GM06990 (cell line): ENCODE data around the gene CELSR2.
"Not testable (repeated sequence)": the region's sequence is repeated elsewhere in the genome, so short reads cannot be mapped to it uniquely, and the experiment has no call there.

ENCODE experiments used
- DNase-seq: peaks from one replicate; pipeline ENCODE4 v3.0.0-alpha.2; 2011; ENCODE audit not compliant: insufficient read length; ENCODE audit errors: extremely low read depth
- H3K27me3 ChIP-seq: replicated peaks from 2 replicates; pipeline ENCODE4 v1.6.0; 2011; ENCODE audit warnings: low read length; ENCODE audit not compliant: control insufficient read depth, insufficient read depth
- H3K36me3 ChIP-seq: 2 replicates; pipeline ENCODE4 v1.5.1; 2011; ENCODE audit warnings: low read length; ENCODE audit not compliant: control insufficient read depth, insufficient read depth
- H3K4me3 ChIP-seq: replicated peaks from 2 replicates; pipeline ENCODE4 v1.5.1; 2011; ENCODE audit warnings: low read depth, mild to moderate bottlenecking, control low read depth, low read length
- TF ChIP-seq, protein P1 (sequence below): IDR thresholded peaks from 2 replicates; pipeline ENCODE4 v1.5.1; 2011; ENCODE audit warnings: low read length, control low read depth, mild to moderate bottlenecking, inconsistent platforms; ENCODE audit not compliant: insufficient read depth, poor library complexity, severe bottlenecking

Gene CELSR2

GRCh38 chr1:109280862-109281261, 31.5 kb downstream of the CELSR2 start:
- Histone ChIP-seq H3K27me3 (no peaks in the 10 kb centered on the region), H3K36me3 (no peaks in the 10 kb centered on the region), H3K4me3 (no peak overlapping the region)
- DNase-seq, result no peak
- TF ChIP-seq, protein P1, sequence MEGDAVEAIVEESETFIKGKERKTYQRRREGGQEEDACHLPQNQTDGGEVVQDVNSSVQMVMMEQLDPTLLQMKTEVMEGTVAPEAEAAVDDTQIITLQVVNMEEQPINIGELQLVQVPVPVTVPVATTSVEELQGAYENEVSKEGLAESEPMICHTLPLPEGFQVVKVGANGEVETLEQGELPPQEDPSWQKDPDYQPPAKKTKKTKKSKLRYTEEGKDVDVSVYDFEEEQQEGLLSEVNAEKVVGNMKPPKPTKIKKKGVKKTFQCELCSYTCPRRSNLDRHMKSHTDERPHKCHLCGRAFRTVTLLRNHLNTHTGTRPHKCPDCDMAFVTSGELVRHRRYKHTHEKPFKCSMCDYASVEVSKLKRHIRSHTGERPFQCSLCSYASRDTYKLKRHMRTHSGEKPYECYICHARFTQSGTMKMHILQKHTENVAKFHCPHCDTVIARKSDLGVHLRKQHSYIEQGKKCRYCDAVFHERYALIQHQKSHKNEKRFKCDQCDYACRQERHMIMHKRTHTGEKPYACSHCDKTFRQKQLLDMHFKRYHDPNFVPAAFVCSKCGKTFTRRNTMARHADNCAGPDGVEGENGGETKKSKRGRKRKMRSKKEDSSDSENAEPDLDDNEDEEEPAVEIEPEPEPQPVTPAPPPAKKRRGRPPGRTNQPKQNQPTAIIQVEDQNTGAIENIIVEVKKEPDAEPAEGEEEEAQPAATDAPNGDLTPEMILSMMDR, result no peak

- H3K27me3 ChIP-seq, result no peaks in the 10 kb centered on the region
- peak overlapping the region; percentile 85 for H3K4me3 ChIP-seq
- TF ChIP-seq, protein P1, result no peak
- DNase-seq, result no peak
- H3K36me3 ChIP-seq, result no peaks in the 10 kb centered on the region
Measured at GRCh38 chr1:109281680-109282496, 32.5 kb downstream of the CELSR2 start.

GRCh38 chr1:109282497-109282951, 33.2 kb downstream of the CELSR2 start:
- DNase-seq, result no peak
- Histone ChIP-seq H3K4me3 (peak overlapping the region; percentile 85), H3K27me3 (no peaks in the 10 kb centered on the region), H3K36me3 (no peaks in the 10 kb centered on the region)
- TF ChIP-seq, protein P1, result no peak

DNA sequence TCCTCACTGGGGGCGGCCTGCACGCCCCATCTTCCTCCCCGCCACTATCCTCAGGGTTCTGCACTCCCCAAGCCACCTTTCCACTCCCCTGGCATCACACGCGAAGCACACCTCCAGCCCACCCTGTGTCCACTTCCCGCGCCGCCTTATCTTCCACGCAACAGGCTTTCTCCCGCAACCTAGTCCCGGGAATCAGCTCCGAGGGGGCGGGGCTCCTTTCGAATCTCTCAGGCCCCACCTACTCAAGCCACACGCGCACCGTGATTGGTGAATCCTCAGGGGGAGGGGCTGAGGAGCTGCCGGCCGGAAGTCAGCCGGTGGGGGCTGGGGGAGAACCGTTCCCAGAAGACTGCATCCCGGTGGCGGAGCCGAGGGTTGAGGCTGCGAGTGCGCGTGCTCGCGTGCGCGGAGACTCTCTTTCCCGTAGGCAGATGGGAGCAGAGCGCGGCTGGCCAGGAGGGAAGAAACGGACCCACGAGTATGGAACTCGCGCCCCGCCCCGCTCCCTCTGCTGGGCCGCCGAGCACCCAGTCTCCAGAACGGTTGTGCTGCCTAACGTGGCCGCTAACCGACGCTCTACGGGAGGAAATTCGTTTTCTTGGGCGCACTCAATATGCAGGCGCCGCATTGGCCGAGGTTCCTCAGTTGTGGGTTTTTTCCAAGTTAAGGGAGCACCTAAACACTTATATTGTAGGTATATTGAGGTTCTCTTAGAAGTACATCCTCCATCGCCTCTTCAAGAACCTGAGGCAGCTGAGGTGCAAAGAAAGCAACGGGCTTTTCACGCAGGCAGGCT, 33.8 kb downstream of the CELSR2 start, which contains the start of gene PSRC1:
Gene PSRC1, minus strand, starts transcription at position 194 of the 796 bp plus-strand sequence.
- DNase-seq, result peak; percentile 89
- H3K36me3 ChIP-seq, result no peaks in the 10 kb centered on the region
- peak within 1 kb of the TSS; percentile 85 for H3K4me3 ChIP-seq
- TF ChIP-seq, protein P1, result peak; percentile 67
- no peaks in the 10 kb centered on the region for H3K27me3 ChIP-seq

DNA sequence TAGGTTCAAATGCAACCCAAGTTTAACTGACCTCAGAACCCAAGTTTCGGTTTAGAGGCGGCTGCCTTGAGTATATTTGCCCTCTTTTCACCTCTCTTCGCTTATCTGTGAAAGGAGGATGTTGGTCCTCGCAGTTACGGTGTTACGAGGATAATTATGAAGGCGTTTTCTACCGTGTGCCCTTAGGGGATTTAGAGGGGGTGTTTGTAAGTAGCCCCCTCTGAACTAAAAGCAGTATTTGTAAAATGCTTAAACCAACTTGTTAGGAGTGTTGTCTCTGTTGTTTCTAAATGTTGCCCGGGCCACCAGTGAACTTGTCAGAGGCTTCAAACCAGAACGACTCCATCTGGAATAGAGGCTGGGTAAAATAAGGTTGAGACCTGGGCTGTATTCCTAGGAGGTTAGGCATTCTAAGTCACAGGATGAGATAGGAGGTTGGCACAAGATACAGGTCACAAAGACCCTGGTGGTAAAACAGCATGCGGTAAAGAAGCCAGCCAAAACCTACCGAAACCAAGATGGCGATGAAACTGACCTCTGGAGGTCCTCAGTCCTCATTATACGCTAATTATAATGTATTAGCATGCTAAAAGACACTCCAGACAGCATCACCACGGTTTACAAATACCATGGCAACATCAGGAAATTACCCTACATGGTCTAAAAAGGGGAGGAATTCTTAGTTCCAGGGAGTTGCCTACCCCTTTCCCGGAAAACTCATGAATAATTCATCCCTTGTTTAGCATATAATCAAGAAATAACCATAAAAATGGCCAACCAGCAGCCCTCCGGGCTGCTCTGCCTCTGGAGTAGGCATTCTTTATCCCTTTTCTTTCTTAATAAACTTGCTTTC, 34.6 kb downstream of the CELSR2 start:
- DNase-seq, result no peak
- H3K27me3 ChIP-seq, result no peaks in the 10 kb centered on the region
- TF ChIP-seq, protein P1, result no peak
- no peaks in the 10 kb centered on the region for H3K36me3 ChIP-seq
- H3K4me3 ChIP-seq, result peak overlapping the region; percentile 85

GRCh38 chr1:109286762-109287161, 37.4 kb downstream of the CELSR2 start:
- not testable (repeated sequence) for H3K36me3 ChIP-seq, H3K4me3 ChIP-seq, H3K27me3 ChIP-seq, DNase-seq
